Smooth muscle cell (in vitro differentiated cells): ENCODE measurements around the gene SLC2A13. TPM values are rescaled to one million over a fixed set of nuclear protein-coding genes. Genes with fewer than 3 reads are reported as not detected.

Experiments
- DNase-seq: peaks from one replicate; lab custom pipeline; 2025; ENCODE audit not compliant: unreplicated experiment; lab: John Stamatoyannopoulos, UW
- H2AFZ ChIP-seq: fragments of 200-600 bp; sonication (generic); 2 replicates; pipeline ENCODE4 v1.6.0; 2016; ENCODE audit warnings: antibody characterized with exemption, low read depth, mild to moderate bottlenecking
- H3F3A ChIP-seq: fragments of 200-600 bp; sonication (generic); 2 replicates; pipeline ENCODE4 v1.6.0; 2017; ENCODE audit warnings: antibody characterized with exemption, low read depth
- H3K27ac ChIP-seq: fragments of 200-600 bp; sonication (generic); 2 replicates; pipeline ENCODE4 v1.5.1; 2016; ENCODE audit warnings: low read depth, mild to moderate bottlenecking
- H3K27me3 ChIP-seq: fragments of 200-600 bp; sonication (generic); 2 replicates; pipeline ENCODE4 v1.6.1; 2016; ENCODE audit warnings: low read depth, mild to moderate bottlenecking
- H3K36me3 ChIP-seq: fragments of 200-600 bp; sonication (generic); 2 replicates; pipeline ENCODE4 v1.5.1; 2016; ENCODE audit warnings: low read depth
- H3K4me1 ChIP-seq: fragments of 200-600 bp; sonication (generic); 2 replicates; pipeline ENCODE4 v1.5.1; 2016; ENCODE audit warnings: low read depth
- H3K4me2 ChIP-seq: fragments of 200-600 bp; sonication (generic); 2 replicates; pipeline ENCODE4 v1.6.0; 2016; ENCODE audit warnings: mild to moderate bottlenecking
- H3K4me3 ChIP-seq: fragments of 200-600 bp; sonication (generic); 2 replicates; pipeline ENCODE4 v1.5.1; 2016; ENCODE audit warnings: mild to moderate bottlenecking
- H3K79me2 ChIP-seq: fragments of 200-600 bp; sonication (generic); 2 replicates; pipeline ENCODE4 v1.6.0; 2016; ENCODE audit warnings: low read depth, mild to moderate bottlenecking
- H3K9ac ChIP-seq: fragments of 200-600 bp; sonication (generic); 2 replicates; pipeline ENCODE4 v1.6.0; 2016; ENCODE audit warnings: low read depth
- H3K9me3 ChIP-seq: fragments of 200-600 bp; sonication (generic); replicated peaks from 2 replicates; pipeline ENCODE4 v1.5.1; 2016; ENCODE audit warnings: low read depth
- H4K20me1 ChIP-seq: fragments of 200-600 bp; sonication (generic); 2 replicates; pipeline ENCODE4 v1.6.0; 2016; ENCODE audit warnings: low read depth
- WGBS: methylation state at CpG from one replicate; pipeline ENCODE4 v1.1.7; 2016; ENCODE audit warnings: low lambda C conversion rate; 5-methylcytosine and 5-hydroxymethylcytosine counted together
- polyA plus RNA-seq: library from polyadenylated mRNA; unstranded; fragments of >200 nt; fragmentation: Nextera tagmentation; extraction: Ambion mirVana; gene quantifications from 2 replicates; pipeline ENCODE4 v1.2.1, GENCODE V29; 2016
- total RNA-seq: library from RNA; depleted of rRNA; stranded (reverse); fragments of >200 nt; gene quantifications from 2 replicates; pipeline ENCODE4 v1.2.3, GENCODE V29; 2014
- TF ChIP-seq, protein P1 (sequence below): fragments of 200-600 bp; sonication (generic); IDR thresholded peaks from 2 replicates; pipeline ENCODE4 v1.5.1; 2017; ENCODE audit warnings: borderline replicate concordance, mild to moderate bottlenecking, antibody characterized with exemption; ENCODE audit not compliant: insufficient read depth, poor library complexity, severe bottlenecking

SLC2A13 gene
- total and polyA plus RNA-seq, 2 experiments from 2014 or later: 9.6 to 27.4 TPM

DNA sequence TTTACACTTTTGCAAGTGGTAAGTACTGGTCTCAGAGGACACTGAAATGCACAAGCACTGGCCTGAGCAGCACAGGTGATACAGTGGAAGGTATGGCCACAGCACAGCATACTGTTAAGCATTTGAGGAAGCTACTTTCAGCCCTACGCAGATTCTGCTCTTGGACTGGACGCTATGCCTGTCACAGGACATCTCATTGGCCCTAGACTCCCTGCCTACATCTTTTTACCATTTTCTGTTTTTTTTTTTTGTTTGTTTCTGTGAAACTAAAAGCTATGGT lies 342.1 kb downstream of the SLC2A13 start:
- Histone ChIP-seq H3K9me3 (no peaks in the 10 kb centered on the region), H3K4me1 (no peaks in the 10 kb centered on the region), H3K27me3 (no peaks in the 10 kb centered on the region), H3K9ac (no peak overlapping the region), H2AFZ (no peak overlapping the region), H3K79me2 (no peaks in the 10 kb centered on the region), H3K36me3 (no peaks in the 10 kb centered on the region), H3K27ac (no peak overlapping the region), H3K4me2 (no peak overlapping the region), H3F3A (no peaks in the 10 kb centered on the region), H3K4me3 (no peak overlapping the region), H4K20me1 (no peaks in the 10 kb centered on the region)
- WGBS: 94% methylated on average over 2 of the region's 2 CpGs
- TF ChIP-seq, protein P1, sequence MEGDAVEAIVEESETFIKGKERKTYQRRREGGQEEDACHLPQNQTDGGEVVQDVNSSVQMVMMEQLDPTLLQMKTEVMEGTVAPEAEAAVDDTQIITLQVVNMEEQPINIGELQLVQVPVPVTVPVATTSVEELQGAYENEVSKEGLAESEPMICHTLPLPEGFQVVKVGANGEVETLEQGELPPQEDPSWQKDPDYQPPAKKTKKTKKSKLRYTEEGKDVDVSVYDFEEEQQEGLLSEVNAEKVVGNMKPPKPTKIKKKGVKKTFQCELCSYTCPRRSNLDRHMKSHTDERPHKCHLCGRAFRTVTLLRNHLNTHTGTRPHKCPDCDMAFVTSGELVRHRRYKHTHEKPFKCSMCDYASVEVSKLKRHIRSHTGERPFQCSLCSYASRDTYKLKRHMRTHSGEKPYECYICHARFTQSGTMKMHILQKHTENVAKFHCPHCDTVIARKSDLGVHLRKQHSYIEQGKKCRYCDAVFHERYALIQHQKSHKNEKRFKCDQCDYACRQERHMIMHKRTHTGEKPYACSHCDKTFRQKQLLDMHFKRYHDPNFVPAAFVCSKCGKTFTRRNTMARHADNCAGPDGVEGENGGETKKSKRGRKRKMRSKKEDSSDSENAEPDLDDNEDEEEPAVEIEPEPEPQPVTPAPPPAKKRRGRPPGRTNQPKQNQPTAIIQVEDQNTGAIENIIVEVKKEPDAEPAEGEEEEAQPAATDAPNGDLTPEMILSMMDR: no peak
- no peak for DNase-seq

DNA sequence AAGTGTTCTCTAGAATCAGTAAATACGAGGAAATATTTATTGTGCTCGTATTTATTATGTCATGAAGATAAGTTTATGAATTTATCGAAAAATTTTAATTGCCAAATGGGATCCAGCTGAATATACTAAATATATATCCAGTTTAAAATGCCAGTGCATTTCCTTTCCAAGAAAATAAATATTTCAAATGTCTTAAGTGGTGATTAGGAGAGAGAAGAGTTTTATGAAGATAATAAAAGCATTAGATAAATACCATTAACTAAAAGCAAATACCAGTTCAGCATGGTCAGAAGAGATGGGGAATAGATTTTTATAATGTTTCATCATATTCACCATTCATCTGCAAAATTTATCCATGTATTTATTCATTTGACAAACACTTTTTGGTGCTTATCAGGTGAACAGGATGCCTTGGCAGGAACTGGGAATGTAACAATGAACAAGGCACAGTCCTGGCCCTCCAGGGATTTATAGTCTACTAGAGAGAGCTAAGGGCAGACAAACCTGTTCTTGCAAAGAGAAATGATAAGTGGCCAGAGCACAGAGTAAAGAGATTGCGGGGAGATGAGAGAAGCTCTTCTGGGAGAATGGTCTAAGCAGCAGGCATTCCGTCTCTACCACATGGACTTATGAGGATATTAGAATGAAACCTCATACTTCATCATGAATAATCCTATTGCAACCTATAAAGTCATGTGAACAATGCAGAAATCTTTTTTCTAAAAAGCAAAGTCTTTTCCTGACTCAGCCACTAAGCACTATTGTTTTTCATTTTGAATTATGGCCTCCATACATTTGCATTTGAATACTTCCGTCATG lies 342.6 kb downstream of the SLC2A13 start:
- TF ChIP-seq, protein P1: no peak
- Histone ChIP-seq H3K9me3 (no peaks in the 10 kb centered on the region), H4K20me1 (no peaks in the 10 kb centered on the region), H3K79me2 (no peaks in the 10 kb centered on the region), H3K27ac (no peak overlapping the region), H3K4me3 (no peak overlapping the region), H3K4me2 (no peak overlapping the region), H3K27me3 (no peaks in the 10 kb centered on the region), H3K36me3 (no peaks in the 10 kb centered on the region), H2AFZ (no peak overlapping the region), H3K4me1 (no peaks in the 10 kb centered on the region), H3K9ac (no peak overlapping the region), H3F3A (no peaks in the 10 kb centered on the region)
- DNase-seq: no peak
- WGBS: 87% methylated on average over 6 of the region's 6 CpGs

GRCh38 chr12:39755478-39755877 lies 350.4 kb downstream of the SLC2A13 start:
- no peak overlapping the region for H3K4me2 ChIP-seq
- no peaks in the 10 kb centered on the region for H3K79me2 ChIP-seq
- H3K27me3 ChIP-seq: no peaks in the 10 kb centered on the region
- TF ChIP-seq, protein P1: no peak
- H3K4me3 ChIP-seq: no peak overlapping the region
- no peaks in the 10 kb centered on the region for H3F3A ChIP-seq
- WGBS: 94% methylated on average over 2 of the region's 2 CpGs
- DNase-seq: no peak
- no peaks in the 10 kb centered on the region for H3K36me3 ChIP-seq
- no peaks in the 10 kb centered on the region for H3K4me1 ChIP-seq
- H3K9me3 ChIP-seq: no peaks in the 10 kb centered on the region
- no peak overlapping the region for H3K9ac ChIP-seq
- H3K27ac ChIP-seq: no peak overlapping the region
- H2AFZ ChIP-seq: no peak overlapping the region
- H4K20me1 ChIP-seq: no peaks in the 10 kb centered on the region
